ENCODE results near the gene ASPHD2.

ASPHD2 gene

GRCh38 chr22:26489447-26490036 lies 60.5 kb downstream of the ASPHD2 start:
- TF ChIP-seq EGR1 (IDR thresholded peaks at IDR 0.05) = no peak
- TF ChIP-seq EP300 (IDR thresholded peaks at IDR 0.05; ENCODE audit: borderline replicate concordance) = no peak
- TF ChIP-seq NFIC (IDR thresholded peaks at IDR 0.05) = no peak
- TF ChIP-seq TCF12 (IDR thresholded peaks at IDR 0.05; ENCODE audit: low read depth) = no peak
- TF ChIP-seq USF1 (IDR thresholded peaks at IDR 0.05) = no peak
- no peak for TF ChIP-seq TEAD4 (IDR thresholded peaks at IDR 0.05)
- TF ChIP-seq REST (IDR thresholded peaks at IDR 0.05; ENCODE audit: low read depth) = no peak
- TF ChIP-seq MAX (IDR thresholded peaks at IDR 0.05) = no peak

- TF ChIP-seq TEAD4 (IDR thresholded peaks at IDR 0.05) (no peak), YY1 (IDR thresholded peaks at IDR 0.05; ENCODE audit: low read depth) (no peak)
Observed at GRCh38 chr22:26492220-26492619, 63.2 kb downstream of the ASPHD2 start.

- TF ChIP-seq TEAD4 (IDR thresholded peaks at IDR 0.05) (no peak), REST (IDR thresholded peaks at IDR 0.05; ENCODE audit: low read depth) (no peak), FOXM1 (IDR thresholded peaks at IDR 0.05; ENCODE audit: borderline replicate concordance, low read depth) (no peak), RAD21 (IDR thresholded peaks at IDR 0.05; ENCODE audit: low read depth) (no peak), CREB1 (IDR thresholded peaks at IDR 0.05; ENCODE audit: low read depth) (no peak), EP300 (IDR thresholded peaks at IDR 0.05; ENCODE audit: borderline replicate concordance) (no peak), TCF12 (IDR thresholded peaks at IDR 0.05; ENCODE audit: low read depth) (no peak), TAF1 (IDR thresholded peaks at IDR 0.05; ENCODE audit: low read depth) (no peak), MAX (IDR thresholded peaks at IDR 0.05) (no peak), EGR1 (IDR thresholded peaks at IDR 0.05) (no peak), USF1 (IDR thresholded peaks at IDR 0.05) (no peak), NFIC (IDR thresholded peaks at IDR 0.05) (no peak), CEBPB (IDR thresholded peaks at IDR 0.05) (no peak), YY1 (IDR thresholded peaks at IDR 0.05; ENCODE audit: low read depth) (no peak), ZBTB7A (IDR thresholded peaks at IDR 0.05; ENCODE audit: low read depth) (no peak)
Observed at GRCh38 chr22:26494506-26494905, 65.4 kb downstream of the ASPHD2 start.

All from Ishikawa (cell line).